ENCODE results near the gene PNPLA7. TPM values are rescaled to one million over a fixed set of nuclear protein-coding genes. Genes with fewer than 3 reads are reported as not detected.

Gene PNPLA7
- total RNA-seq, 1 donor from 2014 or later, result 3.9 TPM

GRCh38 chr9:137462986-137463930, 86.9 kb downstream of the PNPLA7 start:
- Mint-ChIP-seq H3K4me3 (ENCODE audit: unreplicated experiment) (no peak overlapping the region), H3K9me3 (ENCODE audit: unreplicated experiment) (no peaks in the 10 kb centered on the region), H3K27me3 (ENCODE audit: unreplicated experiment) (peaks cover 6% of the 10 kb centered on the region), H3K4me1 (ENCODE audit: unreplicated experiment) (peaks cover 5% of the 10 kb centered on the region), H3K27ac (ENCODE audit: unreplicated experiment) (no peak overlapping the region), H3K36me3 (ENCODE audit: low read depth, unreplicated experiment) (peaks cover 7% of the 10 kb centered on the region)
- TF ChIP-seq, protein P1, sequence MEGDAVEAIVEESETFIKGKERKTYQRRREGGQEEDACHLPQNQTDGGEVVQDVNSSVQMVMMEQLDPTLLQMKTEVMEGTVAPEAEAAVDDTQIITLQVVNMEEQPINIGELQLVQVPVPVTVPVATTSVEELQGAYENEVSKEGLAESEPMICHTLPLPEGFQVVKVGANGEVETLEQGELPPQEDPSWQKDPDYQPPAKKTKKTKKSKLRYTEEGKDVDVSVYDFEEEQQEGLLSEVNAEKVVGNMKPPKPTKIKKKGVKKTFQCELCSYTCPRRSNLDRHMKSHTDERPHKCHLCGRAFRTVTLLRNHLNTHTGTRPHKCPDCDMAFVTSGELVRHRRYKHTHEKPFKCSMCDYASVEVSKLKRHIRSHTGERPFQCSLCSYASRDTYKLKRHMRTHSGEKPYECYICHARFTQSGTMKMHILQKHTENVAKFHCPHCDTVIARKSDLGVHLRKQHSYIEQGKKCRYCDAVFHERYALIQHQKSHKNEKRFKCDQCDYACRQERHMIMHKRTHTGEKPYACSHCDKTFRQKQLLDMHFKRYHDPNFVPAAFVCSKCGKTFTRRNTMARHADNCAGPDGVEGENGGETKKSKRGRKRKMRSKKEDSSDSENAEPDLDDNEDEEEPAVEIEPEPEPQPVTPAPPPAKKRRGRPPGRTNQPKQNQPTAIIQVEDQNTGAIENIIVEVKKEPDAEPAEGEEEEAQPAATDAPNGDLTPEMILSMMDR (IDR thresholded peaks at IDR 0.05; ENCODE audit: unreplicated experiment), result no peak
- no peak for DNase-seq (ENCODE audit: low spot score)

DNA sequence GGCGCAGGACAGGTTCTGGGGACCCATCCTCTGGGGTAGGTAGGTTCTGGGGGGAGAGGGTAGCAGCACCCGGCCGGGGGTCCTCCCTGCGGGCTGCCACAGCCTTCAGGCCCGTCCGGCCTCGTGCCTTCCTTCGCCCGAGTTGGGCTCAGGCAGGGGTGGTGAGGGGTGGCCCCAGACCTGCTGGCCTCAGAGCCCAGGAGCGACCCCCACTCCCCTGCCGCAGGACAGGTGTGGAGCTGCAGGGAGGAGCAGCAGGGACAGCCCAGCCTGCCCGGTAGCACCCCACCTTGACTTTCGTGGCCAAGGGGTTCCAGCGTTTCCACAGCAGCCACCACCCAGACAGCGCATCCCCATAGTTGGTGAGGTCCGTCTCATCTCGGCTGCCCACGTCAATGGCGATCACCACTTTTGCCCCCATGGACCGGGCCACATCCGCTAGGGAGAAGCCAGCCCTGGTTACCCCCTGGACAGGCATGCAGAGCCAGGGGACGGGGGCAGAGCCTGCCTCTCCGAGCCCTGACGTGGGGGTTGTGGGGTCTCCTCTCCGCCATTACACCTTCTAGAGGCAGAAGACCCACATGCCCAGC, 87.7 kb downstream of the PNPLA7 start:
- Mint-ChIP-seq H3K4me1 (ENCODE audit: unreplicated experiment) (peaks cover 5% of the 10 kb centered on the region), H3K9me3 (ENCODE audit: unreplicated experiment) (no peaks in the 10 kb centered on the region), H3K27me3 (ENCODE audit: unreplicated experiment) (peaks cover 6% of the 10 kb centered on the region), H3K36me3 (ENCODE audit: low read depth, unreplicated experiment) (peaks cover 7% of the 10 kb centered on the region), H3K4me3 (ENCODE audit: unreplicated experiment) (no peak overlapping the region), H3K27ac (ENCODE audit: unreplicated experiment) (no peak overlapping the region)
- DNase-seq (ENCODE audit: low spot score), result no peak
- TF ChIP-seq, protein P1 (IDR thresholded peaks at IDR 0.05; ENCODE audit: unreplicated experiment), result no peak

- Mint-ChIP-seq H3K36me3 (ENCODE audit: low read depth, unreplicated experiment) (peaks cover 7% of the 10 kb centered on the region), H3K4me1 (ENCODE audit: unreplicated experiment) (peaks cover 5% of the 10 kb centered on the region), H3K27me3 (ENCODE audit: unreplicated experiment) (peaks cover 3% of the 10 kb centered on the region), H3K9me3 (ENCODE audit: unreplicated experiment) (no peaks in the 10 kb centered on the region), H3K27ac (ENCODE audit: unreplicated experiment) (no peak overlapping the region), H3K4me3 (ENCODE audit: unreplicated experiment) (no peak overlapping the region)
- no peak for DNase-seq (ENCODE audit: low spot score)
- TF ChIP-seq, protein P1 (IDR thresholded peaks at IDR 0.05; ENCODE audit: unreplicated experiment), result no peak
These were observed 88.4 kb downstream of the PNPLA7 start for GRCh38 chr9:137461663-137462395.

GRCh38 chr9:137461316-137461662, 88.9 kb downstream of the PNPLA7 start:
- DNase-seq (ENCODE audit: low spot score), result no peak
- no peak overlapping the region for H3K27ac Mint-ChIP-seq (ENCODE audit: unreplicated experiment)
- no peak overlapping the region for H3K4me3 Mint-ChIP-seq (ENCODE audit: unreplicated experiment)
- H3K9me3 Mint-ChIP-seq (ENCODE audit: unreplicated experiment), result no peaks in the 10 kb centered on the region
- peaks cover 4% of the 10 kb centered on the region for H3K36me3 Mint-ChIP-seq (ENCODE audit: low read depth, unreplicated experiment)
- peaks cover 4% of the 10 kb centered on the region for H3K4me1 Mint-ChIP-seq (ENCODE audit: unreplicated experiment)
- peaks cover 3% of the 10 kb centered on the region for H3K27me3 Mint-ChIP-seq (ENCODE audit: unreplicated experiment)
- TF ChIP-seq, protein P1 (IDR thresholded peaks at IDR 0.05; ENCODE audit: unreplicated experiment), result no peak
